H1 (cell line): ENCODE measurements around the gene RPL23.

Experiments used
- CHD2 ChIP-seq: IDR thresholded peaks from 2 replicates; pipeline ENCODE4 v1.6.1; 2012; ENCODE audit warnings: low read length, improper control_type of control experiment
- CTCF ChIP-seq, 3 experiments: IDR thresholded peaks; 1 replicate in 2 of 3; 2 replicates in 1 of 3; pipeline versions ENCODE4 v1.5.1 to v1.6.1; 2011; ENCODE audit warnings: low read length in 3 of 3, mild to moderate bottlenecking in 3 of 3, inconsistent platforms in 2 of 3, low read depth in 1 of 3, moderate library complexity in 1 of 3; ENCODE audit not compliant: insufficient read depth in 1 of 3; ENCODE audit errors: control extremely low read depth in 1 of 3
- EP300 ChIP-seq, 2 experiments: IDR thresholded peaks; 1 replicate in 1 of 2; 2 replicates in 1 of 2; pipeline ENCODE4 v1.6.1; 2011 to 2012; ENCODE audit warnings: low read depth in 2 of 2, low read length in 2 of 2, mild to moderate bottlenecking in 2 of 2, borderline replicate concordance in 1 of 2, inconsistent platforms in 1 of 2, moderate library complexity in 1 of 2
- GABPA ChIP-seq: IDR thresholded peaks from 2 replicates; pipeline ENCODE4 v1.6.1; 2011; ENCODE audit warnings: mild to moderate bottlenecking, low read length, moderate library complexity, borderline replicate concordance; ENCODE audit not compliant: insufficient read depth
- JUN ChIP-seq: IDR thresholded peaks from 2 replicates; pipeline ENCODE4 v1.6.1; 2011; ENCODE audit warnings: low read depth, mild to moderate bottlenecking, improper control_type of control experiment, low read length
- JUND ChIP-seq: IDR thresholded peaks from 2 replicates; pipeline ENCODE4 v1.6.1; 2011; ENCODE audit warnings: mild to moderate bottlenecking, improper control_type of control experiment, low read length
- MAX ChIP-seq: IDR thresholded peaks from 2 replicates; pipeline ENCODE4 v1.6.1; 2012; ENCODE audit warnings: inconsistent platforms
- POLR2A ChIP-seq, 2 experiments: IDR thresholded peaks; 1 replicate in 1 of 2; 2 replicates in 1 of 2; pipeline ENCODE4 v1.6.1; 2011; ENCODE audit warnings: low read depth in 2 of 2, low read length in 2 of 2, mild to moderate bottlenecking in 2 of 2; ENCODE audit errors: control extremely low read depth in 1 of 2
- YY1 ChIP-seq: IDR thresholded peaks from 2 replicates; pipeline ENCODE4 v1.6.1; 2011; ENCODE audit warnings: low read depth, mild to moderate bottlenecking, low read length

GRCh38 chr17:38889745-38890409 lies 36.4 kb upstream of the RPL23 start:
- TF ChIP-seq GABPA (no peak), JUND (no peak), POLR2A (IDR thresholded peaks at IDR 0.05; ENCODE audit: control extremely low read depth in 1 of 2, low read depth in 2 of 2, low read length in 2 of 2) (no peak), JUN (no peak), YY1 (no peak), CHD2 (no peak), EP300 (IDR thresholded peaks at IDR 0.05; ENCODE audit: borderline replicate concordance in 1 of 2, low read depth in 2 of 2, low read length in 2 of 2) (no peak), MAX (no peak), CTCF (IDR thresholded peaks at IDR 0.05; ENCODE audit: control extremely low read depth in 1 of 3, insufficient read depth in 1 of 3, low read depth in 1 of 3, low read length in 3 of 3) (no peak)
